ENCODE measurements around the gene VDAC2. TPM values are rescaled to one million over a fixed set of nuclear protein-coding genes. Genes with fewer than 3 reads are reported as not detected.
"Not testable (repeated sequence)": the region's sequence is repeated elsewhere in the genome, so short reads cannot be mapped to it uniquely, and the experiment has no call there.

The VDAC2 gene
- total RNA-seq, 1 experiment from 2014 or later, result 340 TPM

DNA sequence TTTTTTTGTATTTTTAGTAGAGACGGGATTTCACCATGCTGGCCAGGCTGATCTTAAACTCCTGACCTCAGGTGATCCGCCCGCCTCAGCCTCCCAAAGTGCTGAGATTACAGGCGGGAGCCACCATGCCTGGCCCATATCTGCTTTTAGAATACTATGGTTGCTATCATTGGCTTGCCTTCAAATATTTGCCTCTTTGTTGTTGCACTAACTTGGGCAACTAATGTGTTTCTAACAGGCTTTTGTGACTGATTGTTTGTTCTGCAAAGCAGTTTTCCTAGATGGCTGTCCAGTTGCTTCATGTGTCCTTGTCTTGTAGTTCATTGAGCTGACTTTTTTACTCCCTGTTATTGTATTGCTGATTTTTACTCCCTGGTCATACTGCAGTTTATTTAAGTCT, 9.7 kb downstream of the VDAC2 start:
- intact Hi-C loops (cut with micrococcal nuclease; ENCODE audit: unreplicated experiment), result no loop called here
- Histone ChIP-seq H3K9me3 (ENCODE audit: control insufficient read depth, insufficient read depth, low read depth, low read length) (no peaks in the 10 kb centered on the region), H3K36me3 (ENCODE audit: control insufficient read depth, insufficient read depth, low read length) (peaks cover 57% of the 10 kb centered on the region), H3K4me3 (ENCODE audit: low read depth in 2 of 2, low read length in 2 of 2) (no peak overlapping the region), H3K4me1 (ENCODE audit: control insufficient read depth, insufficient read depth, low read length) (peaks cover 22% of the 10 kb centered on the region), H3K27me3 (ENCODE audit: control insufficient read depth, insufficient read depth, low read length) (no peaks in the 10 kb centered on the region), H3K27ac (ENCODE audit: low read length) (no peak overlapping the region)
- POLR2A ChIA-PET, result no interaction called here
- CTCF ChIA-PET, result no interaction called here
- no peak for ATAC-seq
- no peak for TF ChIP-seq TCF7L2 (IDR thresholded peaks at IDR 0.05; ENCODE audit: low read depth, low read length)
- no peak for TF ChIP-seq SIN3A (IDR thresholded peaks at IDR 0.05; ENCODE audit: borderline replicate concordance, insufficient read depth, low read depth, low read length)
- TF ChIP-seq, protein P1, sequence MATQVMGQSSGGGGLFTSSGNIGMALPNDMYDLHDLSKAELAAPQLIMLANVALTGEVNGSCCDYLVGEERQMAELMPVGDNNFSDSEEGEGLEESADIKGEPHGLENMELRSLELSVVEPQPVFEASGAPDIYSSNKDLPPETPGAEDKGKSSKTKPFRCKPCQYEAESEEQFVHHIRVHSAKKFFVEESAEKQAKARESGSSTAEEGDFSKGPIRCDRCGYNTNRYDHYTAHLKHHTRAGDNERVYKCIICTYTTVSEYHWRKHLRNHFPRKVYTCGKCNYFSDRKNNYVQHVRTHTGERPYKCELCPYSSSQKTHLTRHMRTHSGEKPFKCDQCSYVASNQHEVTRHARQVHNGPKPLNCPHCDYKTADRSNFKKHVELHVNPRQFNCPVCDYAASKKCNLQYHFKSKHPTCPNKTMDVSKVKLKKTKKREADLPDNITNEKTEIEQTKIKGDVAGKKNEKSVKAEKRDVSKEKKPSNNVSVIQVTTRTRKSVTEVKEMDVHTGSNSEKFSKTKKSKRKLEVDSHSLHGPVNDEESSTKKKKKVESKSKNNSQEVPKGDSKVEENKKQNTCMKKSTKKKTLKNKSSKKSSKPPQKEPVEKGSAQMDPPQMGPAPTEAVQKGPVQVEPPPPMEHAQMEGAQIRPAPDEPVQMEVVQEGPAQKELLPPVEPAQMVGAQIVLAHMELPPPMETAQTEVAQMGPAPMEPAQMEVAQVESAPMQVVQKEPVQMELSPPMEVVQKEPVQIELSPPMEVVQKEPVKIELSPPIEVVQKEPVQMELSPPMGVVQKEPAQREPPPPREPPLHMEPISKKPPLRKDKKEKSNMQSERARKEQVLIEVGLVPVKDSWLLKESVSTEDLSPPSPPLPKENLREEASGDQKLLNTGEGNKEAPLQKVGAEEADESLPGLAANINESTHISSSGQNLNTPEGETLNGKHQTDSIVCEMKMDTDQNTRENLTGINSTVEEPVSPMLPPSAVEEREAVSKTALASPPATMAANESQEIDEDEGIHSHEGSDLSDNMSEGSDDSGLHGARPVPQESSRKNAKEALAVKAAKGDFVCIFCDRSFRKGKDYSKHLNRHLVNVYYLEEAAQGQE (IDR thresholded peaks at IDR 0.05; ENCODE audit: insufficient read depth in 1 of 2, low read depth in 2 of 2, low read length in 1 of 2), result no peak
- in situ Hi-C loops (cut with HindIII; ENCODE audit: low pct_unique_long_range_greater_than_20kb, low sequenced_read_pairs), result no loop called here
- DNase-seq (ENCODE audit: low read depth, low spot score), result no peak
- BruUV-seq (replicated peaks), result no TSS peak

DNA sequence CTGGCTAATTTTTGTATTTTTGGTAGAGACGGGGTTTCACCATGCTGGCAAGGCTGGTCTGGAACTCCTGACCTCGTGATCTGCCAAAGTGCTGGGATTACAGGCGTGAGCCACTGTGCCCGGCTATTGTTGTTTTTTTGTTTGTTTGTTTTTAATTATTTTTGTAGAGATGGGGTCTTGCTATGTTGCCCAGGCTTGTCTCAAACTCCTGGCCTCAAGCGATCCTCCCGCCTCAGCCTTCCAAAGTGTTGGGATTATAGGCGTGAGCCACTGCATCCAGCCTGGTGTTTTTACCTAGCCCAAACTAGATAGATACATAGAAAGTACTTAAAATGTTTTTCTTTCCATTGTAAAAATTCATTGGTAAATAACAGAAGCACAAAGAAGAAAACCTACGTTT, 10.9 kb downstream of the VDAC2 start:
- DNase-seq (ENCODE audit: low read depth, low spot score); BruUV-seq (replicated peaks); in situ Hi-C loops (cut with HindIII; ENCODE audit: low pct_unique_long_range_greater_than_20kb, low sequenced_read_pairs); ATAC-seq; intact Hi-C loops (cut with micrococcal nuclease; ENCODE audit: unreplicated experiment); POLR2A ChIA-PET; CTCF ChIA-PET; H3K27me3 ChIP-seq (ENCODE audit: control insufficient read depth, insufficient read depth, low read length); H3K9me3 ChIP-seq (ENCODE audit: control insufficient read depth, insufficient read depth, low read depth, low read length); H3K27ac ChIP-seq (ENCODE audit: low read length); H3K4me3 ChIP-seq (ENCODE audit: low read depth in 2 of 2, low read length in 2 of 2): not testable (repeated sequence)
- peaks cover 34% of the 10 kb centered on the region for H3K4me1 ChIP-seq (ENCODE audit: control insufficient read depth, insufficient read depth, low read length)
- peaks cover 54% of the 10 kb centered on the region for H3K36me3 ChIP-seq (ENCODE audit: control insufficient read depth, insufficient read depth, low read length)

DNA sequence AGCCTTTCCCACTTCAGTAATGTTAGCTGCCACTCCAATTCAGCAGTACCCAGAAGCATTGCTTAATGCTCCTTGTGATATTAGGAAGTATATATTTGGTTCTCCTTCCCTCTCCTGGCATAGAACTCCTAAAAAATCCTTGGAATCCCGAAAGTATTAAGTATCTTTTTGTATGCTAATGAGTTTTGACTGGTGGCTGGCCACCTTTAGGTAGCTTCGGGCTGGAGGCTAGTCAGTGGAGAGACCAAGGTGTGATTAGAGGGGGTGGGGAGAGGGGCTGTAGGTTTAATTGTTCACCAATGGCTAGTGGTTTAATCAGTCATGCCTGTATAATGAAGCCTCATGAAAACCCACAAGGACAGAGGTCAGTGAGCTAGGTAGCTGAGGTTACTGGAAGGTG, 12.9 kb downstream of the VDAC2 start:
- POLR2A ChIA-PET, result no interaction called here
- H3K4me1 ChIP-seq (ENCODE audit: control insufficient read depth, insufficient read depth, low read length), result peaks cover 46% of the 10 kb centered on the region
- TF ChIP-seq CTCF (IDR thresholded peaks at IDR 0.05), result no peak
- no peak for TF ChIP-seq SIN3A (IDR thresholded peaks at IDR 0.05; ENCODE audit: borderline replicate concordance, insufficient read depth, low read depth, low read length)
- no peak for TF ChIP-seq POLR2AphosphoS5 (IDR thresholded peaks at IDR 0.05; ENCODE audit: low read depth, low read length)
- TF ChIP-seq TCF7L2 (IDR thresholded peaks at IDR 0.05; ENCODE audit: low read depth, low read length), result no peak
- TF ChIP-seq, protein P1 (IDR thresholded peaks at IDR 0.05; ENCODE audit: insufficient read depth in 1 of 2, low read depth in 2 of 2, low read length in 1 of 2), result no peak

More for the DNA sequence above, 12.9 kb downstream of the VDAC2 start:
- no TSS peak for BruUV-seq (replicated peaks)
- ATAC-seq, result no peak
- intact Hi-C loops (cut with micrococcal nuclease; ENCODE audit: unreplicated experiment) (no loop called here), in situ Hi-C loops (cut with HindIII; ENCODE audit: low pct_unique_long_range_greater_than_20kb, low sequenced_read_pairs) (no loop called here)
- H3K9me3 ChIP-seq (ENCODE audit: control insufficient read depth, insufficient read depth, low read depth, low read length), result no peaks in the 10 kb centered on the region
- H3K27ac ChIP-seq (ENCODE audit: low read length), result 0 out of 2 replicates have a peak overlapping the region, but pooled peaks have one; percentile 27
- CTCF ChIA-PET, result no interaction called here
- H3K4me3 ChIP-seq (ENCODE audit: low read depth in 2 of 2, low read length in 2 of 2), result no peak overlapping the region
- H3K27me3 ChIP-seq (ENCODE audit: control insufficient read depth, insufficient read depth, low read length), result no peaks in the 10 kb centered on the region
- DNase-seq (ENCODE audit: low read depth, low spot score), result no peak
- peaks cover 50% of the 10 kb centered on the region for H3K36me3 ChIP-seq (ENCODE audit: control insufficient read depth, insufficient read depth, low read length)
